Fibroblast of the aortic adventitia (primary cell): ENCODE measurements around the gene CRYGC. TPM values are rescaled to one million over a fixed set of nuclear protein-coding genes. Genes with fewer than 3 reads are reported as not detected.
"Not testable (repeated sequence)": the region's sequence is repeated elsewhere in the genome, so short reads cannot be mapped to it uniquely, and the experiment has no call there.

Source experiments
- DNase-seq: peaks from one replicate; pipeline ENCODE4 v3.0.0-alpha.2; 2010; ENCODE audit warnings: low read depth
- H3K4me3 ChIP-seq: 2 replicates; pipeline ENCODE4 v1.5.1; 2011; ENCODE audit warnings: low read depth, mild to moderate bottlenecking, control low read depth, low read length, moderate library complexity
- CTCF ChIP-seq: IDR thresholded peaks from 2 replicates; pipeline ENCODE4 v1.5.1; 2011; ENCODE audit warnings: mild to moderate bottlenecking, low read length, control low read depth, inconsistent platforms; ENCODE audit not compliant: insufficient read depth
- total RNA-seq: library from RNA; depleted of rRNA; stranded (reverse); fragments of >200 nt; gene quantifications from 2 replicates; pipeline ENCODE4 v1.2.3, GENCODE V29; 2012; ENCODE audit warnings: low replicate concordance

The CRYGC gene
- total RNA-seq, 1 donor: not detected

- TF ChIP-seq CTCF: no peak
- DNase-seq: no peak
- no peak overlapping the region for H3K4me3 ChIP-seq
Observed at GRCh38 chr2:208127090-208127489, 2.5 kb downstream of the CRYGC start.

DNA sequence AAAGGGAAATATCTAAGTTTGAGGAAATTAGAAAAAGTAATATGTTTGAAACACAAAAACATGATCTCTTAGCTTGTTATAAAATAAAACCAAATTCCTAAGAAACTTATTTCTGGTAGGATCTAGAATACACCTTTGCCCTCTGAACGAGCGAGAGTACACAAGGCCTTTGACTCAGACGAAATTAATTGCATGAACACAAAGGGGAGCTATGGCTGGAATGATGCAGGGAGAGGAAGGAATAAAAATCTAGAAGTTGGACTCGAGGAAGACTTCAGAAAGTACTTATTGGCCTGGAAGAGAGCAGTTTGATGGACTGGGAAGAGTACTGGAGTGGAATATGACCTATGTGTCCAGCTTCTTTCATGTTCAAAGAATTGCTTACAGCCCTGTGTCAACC lies 4.4 kb downstream of the CRYGC start:
- no peak for TF ChIP-seq CTCF
- H3K4me3 ChIP-seq: no peak overlapping the region
- DNase-seq: no peak

DNA sequence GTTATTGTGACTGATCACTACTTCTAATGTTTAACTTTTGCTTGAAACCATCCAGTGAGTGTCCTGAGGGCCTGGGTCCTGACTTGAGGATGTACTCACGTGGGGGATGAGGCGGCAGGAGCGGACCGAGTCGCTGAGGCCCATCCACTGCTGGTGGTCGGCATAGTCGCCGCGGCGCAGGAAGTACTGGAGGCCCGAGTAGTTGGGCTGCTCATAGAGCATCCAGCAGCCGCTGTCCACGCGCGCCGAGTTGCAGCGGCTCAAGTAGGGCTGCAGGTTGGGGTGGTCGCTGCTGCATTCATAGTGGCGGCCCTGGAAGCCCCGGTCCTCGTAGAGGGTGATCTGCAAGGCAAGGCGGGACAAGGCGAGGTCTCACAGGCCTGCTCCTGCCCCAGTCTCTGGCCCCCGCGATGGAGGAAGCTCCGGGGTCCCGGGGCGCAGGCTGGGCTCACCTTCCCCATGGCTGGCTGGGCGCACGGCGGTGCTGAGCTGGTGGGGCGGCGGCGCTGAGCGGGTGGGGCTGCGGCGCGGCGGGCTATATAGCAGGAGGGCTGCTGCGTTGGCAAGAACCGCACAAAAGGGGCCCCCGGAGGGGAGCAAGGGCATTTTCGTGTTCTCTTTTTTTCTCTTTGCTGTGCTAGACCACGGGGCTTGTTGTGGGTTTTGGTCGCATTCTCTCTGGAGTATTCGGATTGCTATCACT lies 5.5 kb downstream of the CRYGC start, which contains the start of gene CRYGD:
TSS of gene CRYGD (minus strand) at position 512 of the 703 bp plus-strand sequence. CDS start at position 461, 51 bp downstream.
- not testable (repeated sequence) for H3K4me3 ChIP-seq, DNase-seq

DNA sequence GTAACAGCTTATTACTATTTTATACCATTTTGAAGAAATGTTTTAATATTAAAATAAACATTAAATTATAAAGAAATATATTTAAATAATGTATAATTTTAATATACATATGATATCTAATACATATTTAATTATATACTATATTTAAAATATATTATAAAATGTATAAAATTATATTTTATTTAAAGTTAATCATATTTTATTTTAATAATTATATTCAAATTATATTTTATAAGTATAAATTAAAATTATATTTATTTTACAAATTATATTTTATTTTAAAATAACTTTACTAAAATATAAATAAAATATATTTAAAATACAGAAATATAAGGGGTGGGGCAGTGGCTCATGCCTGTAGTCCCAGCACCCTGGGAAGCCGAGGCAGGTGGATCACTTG lies 7.4 kb downstream of the CRYGC start:
- no peak for TF ChIP-seq CTCF
- H3K4me3 ChIP-seq: no peak overlapping the region
- DNase-seq: no peak

- H3K4me3 ChIP-seq: no peak overlapping the region
- no peak for TF ChIP-seq CTCF
- DNase-seq: no peak
Observed at GRCh38 chr2:208118918-208119317, 10.7 kb downstream of the CRYGC start.

DNA sequence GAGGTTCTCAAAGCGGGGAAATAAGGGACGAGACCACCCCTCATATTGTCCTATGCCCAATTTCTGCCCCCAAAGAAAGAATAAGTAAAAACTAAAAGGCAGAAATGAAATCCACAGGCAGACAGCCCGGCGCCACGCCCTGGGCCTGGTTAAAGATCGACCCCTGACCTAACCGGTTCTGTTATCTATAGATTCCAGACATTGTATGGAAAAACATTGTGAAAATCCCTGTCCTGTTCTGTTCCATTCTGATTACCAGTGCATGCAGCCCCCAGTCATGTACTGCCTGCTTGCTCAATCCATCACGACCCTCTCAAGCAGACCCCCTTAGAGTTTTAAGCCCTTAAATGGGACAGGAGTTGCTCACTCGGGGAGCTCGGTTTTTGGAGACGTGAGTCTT lies 12.2 kb downstream of the CRYGC start:
- not testable (repeated sequence) for H3K4me3 ChIP-seq, DNase-seq

DNA sequence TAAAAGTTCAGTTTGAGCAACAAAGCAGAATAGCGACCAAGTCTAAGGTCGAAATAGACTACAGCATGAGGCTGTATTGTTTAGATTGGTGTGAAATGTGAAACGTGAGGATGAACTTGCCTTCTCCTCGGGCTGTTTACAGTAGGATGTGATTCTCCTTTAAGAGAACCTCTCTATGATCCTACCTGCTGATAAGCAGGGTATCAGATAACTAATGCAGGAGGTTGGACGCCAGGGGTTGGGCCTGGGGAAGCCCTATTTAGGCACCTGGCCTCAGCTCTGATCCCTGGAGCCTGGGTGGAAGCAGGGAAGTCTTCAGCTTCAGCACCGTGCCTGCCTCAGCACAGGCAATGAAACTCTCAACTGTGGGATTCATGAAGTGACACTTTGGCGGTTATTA lies 16.7 kb downstream of the CRYGC start:
- DNase-seq: no peak
- no peak for TF ChIP-seq CTCF
- H3K4me3 ChIP-seq: no peak overlapping the region

DNA sequence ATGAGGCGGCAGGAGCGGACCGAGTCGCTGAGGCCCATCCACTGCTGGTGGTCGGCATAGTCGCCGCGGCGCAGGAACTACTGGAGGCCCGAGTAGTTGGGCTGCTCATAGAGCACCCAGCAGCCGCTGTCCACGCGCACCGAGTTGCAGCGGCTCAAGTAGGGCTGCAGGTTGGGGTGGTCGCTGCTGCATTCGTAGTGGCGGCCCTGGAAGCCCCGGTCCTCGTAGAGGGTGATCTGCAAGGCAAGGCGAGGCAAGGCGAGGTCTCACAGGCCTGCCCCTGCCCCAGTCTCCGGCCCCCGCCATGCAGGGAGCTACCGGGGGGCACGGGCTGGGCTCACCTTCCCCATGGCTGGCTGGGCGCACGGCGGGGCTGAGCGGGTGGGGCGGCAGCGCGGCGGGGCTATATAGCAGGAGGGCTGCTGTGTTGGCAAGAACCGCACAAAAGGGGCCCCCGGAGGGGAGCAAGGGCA lies 17.3 kb downstream of the CRYGC start:
- not testable (repeated sequence) for DNase-seq, H3K4me3 ChIP-seq
